Neural cell (in vitro differentiated cells): ENCODE measurements around the gene TTLL12. TPM values are rescaled to one million over a fixed set of nuclear protein-coding genes. Genes with fewer than 3 reads are reported as not detected.

Experiments used
- H2AFZ ChIP-seq: fragments of 200-600, 300-800 bp; sonication (generic), shearing (Covaris generic); 2 replicates; pipeline ENCODE4 v1.6.0; 2014; ENCODE audit warnings: low read depth, mild to moderate bottlenecking, antibody characterized with exemption, low read length, moderate library complexity
- H3F3A ChIP-seq: fragments of 200-600 bp; shearing (Covaris generic); 2 replicates; pipeline ENCODE4 v1.6.1; 2016; ENCODE audit warnings: mild to moderate bottlenecking, moderate library complexity, mixed read lengths, antibody characterized with exemption, low read length; ENCODE audit not compliant: insufficient read depth, poor library complexity, severe bottlenecking
- H3K27ac ChIP-seq: fragments of 200-600, 300-800 bp; sonication (generic), shearing (Covaris generic); 2 replicates; pipeline ENCODE4 v1.5.1; 2014; ENCODE audit warnings: mild to moderate bottlenecking, low read length, moderate library complexity
- H3K27me3 ChIP-seq: fragments of 300-800, 200-600 bp; sonication (generic), shearing (Covaris generic); 2 replicates; pipeline ENCODE4 v1.6.0; 2014; ENCODE audit warnings: mild to moderate bottlenecking, low read depth, low read length, moderate library complexity; ENCODE audit not compliant: insufficient read depth
- H3K36me3 ChIP-seq: fragments of 300-800, 200-600 bp; sonication (generic), shearing (Covaris generic); 2 replicates; pipeline ENCODE4 v1.5.1; 2014; ENCODE audit warnings: mild to moderate bottlenecking, antibody characterized with exemption, low read length, moderate library complexity; ENCODE audit not compliant: insufficient read depth
- H3K4me2 ChIP-seq: fragments of 300-800, 200-600 bp; sonication (generic), shearing (Covaris generic); 2 replicates; pipeline ENCODE4 v1.6.0; 2014; ENCODE audit warnings: mild to moderate bottlenecking, low read length
- H3K4me3 ChIP-seq: fragments of 300-800, 200-600 bp; sonication (generic), shearing (Covaris generic); 2 replicates; pipeline ENCODE4 v1.5.1; 2014; ENCODE audit warnings: mild to moderate bottlenecking, low read length, moderate library complexity
- H3K79me2 ChIP-seq: fragments of 200-600 bp; shearing (Covaris generic); replicated peaks from 2 replicates; pipeline ENCODE4 v1.6.0; 2014; ENCODE audit warnings: mild to moderate bottlenecking, low read length, moderate library complexity; ENCODE audit not compliant: insufficient read depth
- H3K9ac ChIP-seq: fragments of 300-800, 200-600 bp; sonication (generic), shearing (Covaris generic); 2 replicates; pipeline ENCODE4 v1.6.1; 2016; ENCODE audit warnings: mild to moderate bottlenecking, low read length, mixed read lengths
- H3K9me2 ChIP-seq: fragments of 200-600 bp; shearing (Covaris generic); 2 replicates; pipeline ENCODE4 v1.6.1; 2016; ENCODE audit warnings: mild to moderate bottlenecking, low read length, mixed read lengths; ENCODE audit not compliant: insufficient read depth
- H3K9me3 ChIP-seq: fragments of 200-600, 300-800 bp; sonication (generic), shearing (Covaris generic); 2 replicates; pipeline ENCODE4 v1.6.1; 2016; ENCODE audit warnings: mild to moderate bottlenecking, mixed run types, low read length, moderate library complexity, mixed read lengths
- H4K20me1 ChIP-seq: fragments of 200-600 bp; shearing (Covaris generic); 2 replicates; pipeline ENCODE4 v1.6.1; 2016; ENCODE audit warnings: mild to moderate bottlenecking, mixed run types; ENCODE audit not compliant: insufficient read depth
- EP300 ChIP-seq: fragments of 450-650 bp; conservative IDR thresholded peaks from 2 replicates; pipeline ENCODE4 v1.6.1; 2014; ENCODE audit warnings: antibody characterized with exemption, mild to moderate bottlenecking, moderate library complexity; ENCODE audit not compliant: poor library complexity, severe bottlenecking
- EZH2 ChIP-seq: fragments of 200-600, 300-800 bp; shearing (Covaris generic), sonication (generic); IDR thresholded peaks from 2 replicates; pipeline ENCODE4 v1.6.1; 2014; ENCODE audit warnings: antibody characterized with exemption, low read length, borderline replicate concordance, mild to moderate bottlenecking; ENCODE audit not compliant: insufficient read depth, poor library complexity, severe bottlenecking
- MXI1 ChIP-seq: fragments of 450-650 bp; conservative IDR thresholded peaks from 2 replicates; pipeline ENCODE4 v1.6.1; 2014; ENCODE audit warnings: antibody characterized with exemption, mild to moderate bottlenecking; ENCODE audit not compliant: poor library complexity, severe bottlenecking
- POLR2AphosphoS5 ChIP-seq: IDR thresholded peaks from 2 replicates; pipeline ENCODE4 v1.6.1; 2012
- RAD21 ChIP-seq: fragments of 450-650 bp; conservative IDR thresholded peaks from 2 replicates; pipeline ENCODE4 v1.6.1; 2014; ENCODE audit warnings: antibody characterized with exemption, mild to moderate bottlenecking, moderate library complexity
- SMC3 ChIP-seq: fragments of 450-650 bp; conservative IDR thresholded peaks from 2 replicates; pipeline ENCODE4 v1.6.1; 2014; ENCODE audit warnings: antibody characterized with exemption, mild to moderate bottlenecking, moderate library complexity; ENCODE audit not compliant: poor library complexity
- TAF1 ChIP-seq: IDR thresholded peaks from 2 replicates; pipeline ENCODE4 v1.6.1; 2012; ENCODE audit warnings: low read depth
- polyA plus RNA-seq: library from polyadenylated mRNA; depleted of rRNA; stranded (reverse); fragments of >200 nt; gene quantifications from 2 replicates; pipeline ENCODE4 v1.2.3, GENCODE V29; 2014
- TF ChIP-seq, protein P1 (sequence below): fragments of 450-650 bp; IDR thresholded peaks from 2 replicates; pipeline ENCODE4 v1.5.1; 2014; ENCODE audit warnings: antibody characterized with exemption, mild to moderate bottlenecking, moderate library complexity; ENCODE audit not compliant: poor library complexity, severe bottlenecking
- TF ChIP-seq, protein P2 (sequence below): IDR thresholded peaks from 2 replicates; pipeline ENCODE4 v1.6.1; 2012; ENCODE audit warnings: borderline replicate concordance

Gene TTLL12
- polyA plus RNA-seq, 1 donor from 2014 or later = 22.2 TPM

DNA sequence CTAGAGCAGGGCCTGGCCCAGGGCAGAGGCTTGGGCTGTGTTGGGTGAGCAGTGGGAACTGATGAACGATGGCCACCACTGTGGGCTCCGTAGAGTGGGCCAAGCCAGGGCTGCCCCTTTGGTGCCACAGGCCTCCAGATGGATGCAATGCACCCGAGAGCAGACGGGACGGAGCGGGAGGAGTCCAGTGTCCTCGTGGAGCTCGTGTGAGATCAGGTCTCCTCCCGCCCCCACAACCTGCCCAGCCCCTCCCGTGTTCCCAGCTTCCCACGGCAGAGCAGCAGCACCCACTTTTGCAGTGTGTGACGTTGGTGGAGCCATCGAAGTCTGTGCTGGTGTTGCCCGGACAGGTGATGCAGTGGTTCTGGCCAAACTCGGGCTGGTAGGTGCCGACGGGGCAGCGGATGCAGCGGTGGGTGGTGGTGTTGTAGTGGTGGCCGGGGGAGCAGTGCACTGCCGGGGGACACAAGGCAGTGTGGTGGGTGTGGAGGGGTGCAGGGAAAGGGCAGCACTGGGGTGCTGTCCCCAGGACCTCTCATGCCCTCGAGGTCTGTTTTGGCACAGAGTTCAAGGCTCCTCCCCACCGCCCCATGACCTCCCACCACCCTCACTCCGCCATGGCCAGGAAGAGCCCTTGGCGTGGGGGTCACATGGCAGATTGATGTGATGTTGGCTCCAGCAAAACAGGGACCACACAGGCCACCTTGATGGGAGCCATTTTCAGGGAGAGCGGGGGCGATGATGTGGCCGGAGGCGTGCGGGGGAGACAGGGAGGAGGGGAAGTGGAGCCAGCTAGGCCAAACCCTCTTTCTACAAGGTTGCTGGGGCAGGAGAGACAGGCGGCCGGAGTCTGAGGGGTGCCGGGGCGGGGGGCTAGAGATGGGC lies 23.9 kb upstream of the TTLL12 start:
- no peak overlapping the region for H3K4me3 ChIP-seq
- no peak overlapping the region for H3K9ac ChIP-seq
- H3K9me3 ChIP-seq = no peaks in the 10 kb centered on the region
- no peak overlapping the region for H3K27ac ChIP-seq
- no peaks in the 10 kb centered on the region for H3K36me3 ChIP-seq
- no peaks in the 10 kb centered on the region for H3K9me2 ChIP-seq
- H3K27me3 ChIP-seq = no peaks in the 10 kb centered on the region
- no peak overlapping the region for H2AFZ ChIP-seq
- H3K4me2 ChIP-seq = no peak overlapping the region
- H3K79me2 ChIP-seq = no peaks in the 10 kb centered on the region
- no peaks in the 10 kb centered on the region for H4K20me1 ChIP-seq
- no peaks in the 10 kb centered on the region for H3F3A ChIP-seq
- TF ChIP-seq EZH2 (no peak), MXI1 (no peak), SMC3 (no peak), POLR2AphosphoS5 (no peak), EP300 (no peak), RAD21 (no peak), TAF1 (no peak)
- TF ChIP-seq, protein P1, sequence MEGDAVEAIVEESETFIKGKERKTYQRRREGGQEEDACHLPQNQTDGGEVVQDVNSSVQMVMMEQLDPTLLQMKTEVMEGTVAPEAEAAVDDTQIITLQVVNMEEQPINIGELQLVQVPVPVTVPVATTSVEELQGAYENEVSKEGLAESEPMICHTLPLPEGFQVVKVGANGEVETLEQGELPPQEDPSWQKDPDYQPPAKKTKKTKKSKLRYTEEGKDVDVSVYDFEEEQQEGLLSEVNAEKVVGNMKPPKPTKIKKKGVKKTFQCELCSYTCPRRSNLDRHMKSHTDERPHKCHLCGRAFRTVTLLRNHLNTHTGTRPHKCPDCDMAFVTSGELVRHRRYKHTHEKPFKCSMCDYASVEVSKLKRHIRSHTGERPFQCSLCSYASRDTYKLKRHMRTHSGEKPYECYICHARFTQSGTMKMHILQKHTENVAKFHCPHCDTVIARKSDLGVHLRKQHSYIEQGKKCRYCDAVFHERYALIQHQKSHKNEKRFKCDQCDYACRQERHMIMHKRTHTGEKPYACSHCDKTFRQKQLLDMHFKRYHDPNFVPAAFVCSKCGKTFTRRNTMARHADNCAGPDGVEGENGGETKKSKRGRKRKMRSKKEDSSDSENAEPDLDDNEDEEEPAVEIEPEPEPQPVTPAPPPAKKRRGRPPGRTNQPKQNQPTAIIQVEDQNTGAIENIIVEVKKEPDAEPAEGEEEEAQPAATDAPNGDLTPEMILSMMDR = no peak
- TF ChIP-seq, protein P2, sequence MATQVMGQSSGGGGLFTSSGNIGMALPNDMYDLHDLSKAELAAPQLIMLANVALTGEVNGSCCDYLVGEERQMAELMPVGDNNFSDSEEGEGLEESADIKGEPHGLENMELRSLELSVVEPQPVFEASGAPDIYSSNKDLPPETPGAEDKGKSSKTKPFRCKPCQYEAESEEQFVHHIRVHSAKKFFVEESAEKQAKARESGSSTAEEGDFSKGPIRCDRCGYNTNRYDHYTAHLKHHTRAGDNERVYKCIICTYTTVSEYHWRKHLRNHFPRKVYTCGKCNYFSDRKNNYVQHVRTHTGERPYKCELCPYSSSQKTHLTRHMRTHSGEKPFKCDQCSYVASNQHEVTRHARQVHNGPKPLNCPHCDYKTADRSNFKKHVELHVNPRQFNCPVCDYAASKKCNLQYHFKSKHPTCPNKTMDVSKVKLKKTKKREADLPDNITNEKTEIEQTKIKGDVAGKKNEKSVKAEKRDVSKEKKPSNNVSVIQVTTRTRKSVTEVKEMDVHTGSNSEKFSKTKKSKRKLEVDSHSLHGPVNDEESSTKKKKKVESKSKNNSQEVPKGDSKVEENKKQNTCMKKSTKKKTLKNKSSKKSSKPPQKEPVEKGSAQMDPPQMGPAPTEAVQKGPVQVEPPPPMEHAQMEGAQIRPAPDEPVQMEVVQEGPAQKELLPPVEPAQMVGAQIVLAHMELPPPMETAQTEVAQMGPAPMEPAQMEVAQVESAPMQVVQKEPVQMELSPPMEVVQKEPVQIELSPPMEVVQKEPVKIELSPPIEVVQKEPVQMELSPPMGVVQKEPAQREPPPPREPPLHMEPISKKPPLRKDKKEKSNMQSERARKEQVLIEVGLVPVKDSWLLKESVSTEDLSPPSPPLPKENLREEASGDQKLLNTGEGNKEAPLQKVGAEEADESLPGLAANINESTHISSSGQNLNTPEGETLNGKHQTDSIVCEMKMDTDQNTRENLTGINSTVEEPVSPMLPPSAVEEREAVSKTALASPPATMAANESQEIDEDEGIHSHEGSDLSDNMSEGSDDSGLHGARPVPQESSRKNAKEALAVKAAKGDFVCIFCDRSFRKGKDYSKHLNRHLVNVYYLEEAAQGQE = no peak

DNA sequence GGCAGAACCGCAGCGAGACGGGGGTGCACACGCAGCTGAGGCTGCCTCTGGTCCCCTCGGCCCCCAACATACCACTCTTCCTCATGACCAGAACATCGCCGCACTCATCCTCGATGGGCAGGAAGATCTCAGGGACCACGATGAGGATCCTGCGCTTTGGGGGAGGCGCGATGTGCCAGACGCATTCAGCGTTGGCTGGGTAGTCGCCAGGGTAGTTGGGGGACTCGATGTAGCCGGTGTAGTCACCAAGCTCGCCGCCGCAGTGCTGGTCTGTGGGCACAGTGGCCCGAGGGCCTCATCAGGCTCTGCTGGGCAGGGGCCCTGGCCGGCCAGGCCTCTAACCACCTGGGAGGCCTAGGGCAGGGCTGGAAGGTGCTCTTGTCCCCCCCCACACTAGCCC lies 23.0 kb upstream of the TTLL12 start:
- H3K4me3 ChIP-seq = no peak overlapping the region
- H3K27me3 ChIP-seq = no peaks in the 10 kb centered on the region
- no peaks in the 10 kb centered on the region for H4K20me1 ChIP-seq
- no peak overlapping the region for H3K9ac ChIP-seq
- H3K27ac ChIP-seq = no peak overlapping the region
- no peak overlapping the region for H2AFZ ChIP-seq
- H3F3A ChIP-seq = no peaks in the 10 kb centered on the region
- no peaks in the 10 kb centered on the region for H3K79me2 ChIP-seq
- H3K9me2 ChIP-seq = no peaks in the 10 kb centered on the region
- H3K4me2 ChIP-seq = no peak overlapping the region
- TF ChIP-seq, protein P1 = no peak
- no peak for TF ChIP-seq POLR2AphosphoS5
- TF ChIP-seq SMC3 = no peak
- no peak for TF ChIP-seq TAF1
- TF ChIP-seq RAD21 = no peak
- no peak for TF ChIP-seq EP300
- TF ChIP-seq EZH2 = no peak
- TF ChIP-seq, protein P2 = no peak
- TF ChIP-seq MXI1 = no peak
- H3K9me3 ChIP-seq = no peaks in the 10 kb centered on the region
- H3K36me3 ChIP-seq = no peaks in the 10 kb centered on the region
